Stimulated activated CD4-positive, alpha-beta T cell treated with anti-CD3 and anti-CD28 coated beads, TNF-alpha, amount 100 ng/mL, for 4 hours (primary cell): Measurements from ENCODE around the gene PARD6B.
"Not testable (repeated sequence)": the region's sequence is repeated elsewhere in the genome, so short reads cannot be mapped to it uniquely, and the experiment has no call there.

ENCODE experiments used
- DNase-seq, 3 experiments: peaks; one replicate each; pipeline ENCODE4 v3.0.0-alpha.2; 2020; ENCODE audit warnings: low read depth in 3 of 3

The PARD6B gene

DNA sequence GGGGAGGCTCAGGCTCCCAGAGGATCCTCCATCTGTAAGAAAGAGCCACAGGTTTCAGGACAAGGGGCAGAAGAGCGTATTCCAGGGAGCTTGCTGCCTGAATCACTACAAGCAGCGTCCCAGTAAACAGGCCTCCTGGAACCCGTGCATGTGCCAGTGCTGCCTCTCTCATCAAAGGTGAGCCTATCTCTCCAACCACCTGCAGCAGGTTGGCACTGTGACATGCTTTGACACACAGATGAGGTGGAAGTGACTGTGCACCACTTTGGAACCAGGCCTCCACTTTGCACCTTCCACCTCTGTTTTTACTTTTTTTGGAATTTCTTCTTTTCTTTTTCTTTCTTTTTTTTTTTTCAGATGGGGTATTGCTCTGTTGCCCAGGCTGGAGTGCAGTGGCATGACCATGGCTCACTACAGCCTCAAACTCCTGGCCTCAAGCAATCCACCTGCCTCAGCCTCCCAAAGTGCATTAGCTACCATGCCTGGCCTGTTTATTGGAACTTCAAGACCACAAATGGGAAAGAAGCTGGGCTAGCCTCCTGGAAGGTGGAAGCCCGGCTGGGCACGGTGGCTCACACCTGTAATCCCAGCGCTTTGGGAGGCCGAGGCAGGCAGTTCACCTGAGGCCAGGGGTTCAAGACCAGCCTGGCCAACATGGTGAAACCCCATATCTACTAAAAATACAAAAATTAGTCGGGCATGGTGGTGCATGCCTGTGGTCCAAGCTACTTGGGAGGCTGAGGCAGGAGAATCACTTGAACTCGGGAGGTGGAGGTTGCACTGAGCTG lies 27.5 kb upstream of the PARD6B start:
- DNase-seq: not testable (repeated sequence)

DNA sequence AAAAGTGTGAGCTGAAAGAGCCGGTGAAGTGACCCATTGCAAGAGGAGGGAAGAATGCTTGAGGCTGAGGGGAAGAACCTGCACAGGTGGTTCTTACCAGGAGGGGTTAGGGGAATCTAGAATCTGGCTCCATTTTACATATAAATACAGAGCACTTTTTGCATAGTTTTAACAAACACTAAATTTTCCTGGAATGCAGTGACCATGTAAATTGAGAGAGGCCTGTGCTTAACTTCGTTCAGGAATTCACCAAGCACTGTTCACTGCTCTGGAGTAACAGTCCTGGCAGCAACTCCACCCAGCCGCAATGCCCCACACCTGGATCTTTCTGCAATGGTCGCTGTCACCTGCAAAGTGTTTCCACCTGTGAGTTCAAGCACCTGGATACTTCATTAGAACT lies 26.9 kb upstream of the PARD6B start:
- DNase-seq: no peak

DNA sequence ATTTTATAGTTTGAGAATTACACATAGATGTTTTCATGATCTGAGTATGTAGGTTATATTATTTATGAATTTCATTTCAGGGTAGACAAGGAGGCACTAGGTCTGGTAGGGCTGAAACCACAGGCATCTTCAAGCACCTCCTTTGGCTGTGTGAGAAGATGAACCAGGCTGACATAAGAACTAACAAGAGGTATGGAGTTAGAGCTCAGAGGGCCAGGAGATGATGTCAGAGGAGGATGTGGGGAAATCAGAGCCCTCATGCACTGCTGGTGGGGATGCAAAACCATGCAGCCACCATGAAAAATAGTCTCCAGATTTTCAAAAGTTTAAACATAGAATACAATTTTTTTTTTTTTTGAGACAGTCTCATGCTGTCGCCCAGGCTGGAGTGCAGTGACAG lies 26.4 kb upstream of the PARD6B start:
- DNase-seq: no peak

DNA sequence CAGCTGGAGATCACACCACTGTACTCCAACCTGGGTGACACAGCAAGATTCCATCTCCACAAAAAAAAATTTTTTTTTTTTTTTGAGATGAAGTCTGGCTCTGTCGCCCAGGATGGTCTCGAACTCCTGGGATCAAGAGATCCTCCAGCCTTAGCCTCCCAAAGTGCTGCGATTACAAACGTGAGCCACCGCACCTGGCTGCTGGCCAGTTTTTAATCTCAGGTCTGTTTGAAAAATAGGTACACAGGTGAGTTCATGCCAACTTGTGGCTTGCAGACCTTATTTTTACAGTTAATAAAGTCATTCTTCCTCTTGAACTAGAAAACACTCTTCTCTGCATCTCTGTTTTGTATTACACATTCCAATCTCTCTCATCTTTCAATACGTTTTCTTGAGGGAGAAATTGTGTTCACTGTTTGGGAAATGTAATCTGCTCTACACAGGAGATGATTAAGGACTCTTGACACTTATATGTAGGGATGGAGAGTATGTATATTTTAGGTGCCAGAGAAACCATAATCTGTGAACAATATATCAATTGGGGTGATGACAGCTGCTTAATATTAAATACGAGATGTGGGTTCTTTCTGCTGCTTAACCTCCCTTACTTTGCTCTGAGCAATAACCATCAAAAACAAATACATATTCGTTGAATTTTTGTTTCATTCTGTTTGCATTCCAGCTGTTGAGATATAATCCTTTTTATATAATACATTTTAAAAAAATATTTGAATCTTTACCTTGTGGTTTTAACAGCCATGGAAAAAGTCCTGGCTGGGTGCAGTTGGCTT lies 22.3 kb upstream of the PARD6B start:
- DNase-seq: no peak

DNA sequence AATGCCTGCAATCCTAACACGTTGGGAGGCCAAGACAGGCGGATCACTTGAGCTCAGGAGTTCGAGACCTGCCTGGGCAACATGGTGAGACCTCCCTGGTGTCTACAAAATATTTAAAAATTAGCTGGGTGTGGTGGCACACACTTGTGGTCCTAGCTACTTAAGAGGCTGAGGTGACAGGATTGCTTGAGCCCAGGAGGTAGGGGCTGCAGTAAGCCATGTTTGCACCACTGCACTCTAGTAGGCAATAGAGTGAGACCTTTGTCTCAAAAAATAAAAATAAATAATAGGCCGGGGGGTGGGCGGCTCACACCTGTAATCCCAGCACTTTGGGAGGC lies 21.8 kb upstream of the PARD6B start:
- DNase-seq: no peak

DNA sequence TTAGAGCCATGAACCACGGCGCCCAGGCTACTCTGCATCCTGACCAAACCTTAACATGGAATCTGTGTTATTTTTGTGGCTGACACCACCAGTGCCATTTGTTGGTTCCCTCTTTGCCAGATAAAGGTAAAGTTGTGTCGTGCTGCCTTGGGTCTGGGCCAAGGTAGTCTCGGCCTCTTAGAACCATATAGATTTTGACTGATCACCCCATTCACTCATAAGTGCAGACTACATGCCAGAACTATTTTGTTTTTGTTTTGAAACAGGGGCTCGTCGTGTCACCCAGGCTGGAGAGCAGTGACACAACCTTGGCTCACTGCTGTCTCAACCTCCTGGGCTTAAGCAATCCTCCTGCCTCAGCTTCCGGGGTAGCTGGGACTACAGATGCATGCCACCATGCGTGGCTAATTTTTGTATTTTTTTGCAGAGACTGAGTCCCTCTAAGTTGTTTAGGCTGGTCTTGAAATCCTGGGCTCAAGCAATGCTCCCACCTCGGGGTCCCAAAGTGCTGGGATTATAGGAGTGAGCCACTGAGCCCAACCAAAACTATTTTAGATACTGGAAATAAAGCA lies 20.8 kb upstream of the PARD6B start:
- no peak for DNase-seq

DNA sequence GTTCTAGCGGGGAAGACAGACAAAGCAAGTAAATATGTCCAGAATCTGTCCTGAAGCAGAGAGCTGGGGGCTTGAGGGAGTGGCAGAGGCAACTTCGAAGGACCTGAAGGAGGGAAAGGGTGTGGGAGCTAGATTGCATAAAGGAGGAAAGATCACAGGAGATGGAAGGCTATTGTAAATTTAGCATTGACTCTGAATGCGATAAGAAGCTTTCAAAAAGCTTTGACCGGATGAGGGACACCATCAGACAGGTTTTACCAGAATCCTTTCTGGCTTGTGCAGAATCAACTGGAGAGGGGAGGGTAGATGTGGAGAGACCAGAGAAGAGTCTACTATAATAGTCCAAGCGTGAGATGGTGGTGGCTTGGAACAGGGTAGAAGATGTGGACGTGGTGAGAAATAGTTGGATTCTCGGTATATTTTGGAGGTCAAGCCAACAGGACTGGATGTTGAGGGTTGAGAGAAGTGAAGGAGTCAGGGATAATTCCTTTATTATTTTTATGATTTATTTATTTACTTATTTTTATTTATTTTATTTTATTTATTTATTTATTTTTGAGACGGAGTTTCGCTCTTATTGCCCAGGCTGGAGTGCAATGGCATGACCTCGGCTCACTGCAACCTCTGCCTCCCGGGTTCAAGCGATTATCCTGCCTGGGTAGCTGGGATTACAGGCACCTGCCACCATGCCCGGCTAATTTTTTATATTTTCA lies 20.1 kb upstream of the PARD6B start:
- DNase-seq: no peak

DNA sequence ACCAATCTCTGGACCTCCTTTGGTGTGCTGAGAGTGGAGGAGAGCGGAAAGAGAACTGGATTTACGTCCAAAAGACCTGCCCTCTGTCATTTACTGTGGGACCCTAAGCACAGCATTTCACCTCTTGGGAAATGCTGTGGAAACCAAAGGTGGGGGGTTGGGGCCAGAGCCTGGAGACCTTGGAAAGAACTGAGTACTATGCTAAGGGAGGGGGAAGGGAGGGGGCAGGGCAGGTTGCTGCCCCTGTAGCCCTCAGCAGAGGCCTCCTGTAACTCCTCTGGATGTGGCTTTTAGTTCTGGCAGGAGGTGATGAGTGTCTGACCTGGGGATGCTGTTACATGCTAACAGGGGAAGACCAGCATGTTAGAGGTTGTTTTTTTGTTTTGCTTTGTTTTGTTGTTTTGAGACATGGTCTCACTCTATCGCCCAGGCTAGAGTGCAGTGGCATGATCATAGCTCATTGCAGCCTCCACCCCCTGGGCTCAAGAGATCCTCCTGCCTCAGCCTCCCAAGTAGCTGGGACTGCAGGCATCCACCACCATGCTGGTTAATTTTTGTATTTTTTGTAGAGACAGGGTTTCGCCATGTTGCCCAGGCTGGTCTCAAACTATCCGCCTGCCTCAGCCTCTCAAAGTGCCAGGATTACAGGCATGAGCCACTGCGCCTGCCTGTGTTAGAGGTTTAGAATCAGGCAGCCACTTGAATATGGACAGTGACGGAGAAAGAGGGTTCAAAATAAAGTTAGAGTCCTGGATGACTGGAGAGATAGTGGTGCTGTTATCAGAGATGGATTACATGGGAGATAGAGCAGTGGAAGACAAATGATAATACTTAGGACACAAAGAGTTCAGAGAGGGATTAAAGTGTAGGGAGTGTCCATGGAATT lies 18.4 kb upstream of the PARD6B start:
- DNase-seq: no peak

DNA sequence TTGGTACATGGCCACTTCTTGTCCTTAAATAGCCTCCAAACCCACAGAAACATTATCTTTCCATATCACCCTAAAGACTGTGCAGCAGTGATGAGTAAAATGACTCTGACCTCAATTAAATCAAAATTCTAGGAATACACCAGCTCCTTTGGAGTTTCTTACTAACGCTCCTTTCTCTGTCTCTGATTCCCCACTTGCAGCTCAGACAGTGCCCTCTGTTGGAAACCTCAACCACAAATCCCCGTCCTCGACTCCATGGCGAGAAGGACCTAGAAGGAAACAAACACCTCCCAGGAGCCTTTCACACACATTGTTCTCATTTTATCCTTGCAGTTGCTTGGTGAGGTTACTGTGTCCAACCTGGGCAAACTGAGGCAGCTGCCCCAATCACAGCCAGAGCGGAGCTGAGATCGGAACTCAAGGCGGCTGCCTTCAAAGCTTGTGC lies 17.7 kb upstream of the PARD6B start:
- DNase-seq: no peak

DNA sequence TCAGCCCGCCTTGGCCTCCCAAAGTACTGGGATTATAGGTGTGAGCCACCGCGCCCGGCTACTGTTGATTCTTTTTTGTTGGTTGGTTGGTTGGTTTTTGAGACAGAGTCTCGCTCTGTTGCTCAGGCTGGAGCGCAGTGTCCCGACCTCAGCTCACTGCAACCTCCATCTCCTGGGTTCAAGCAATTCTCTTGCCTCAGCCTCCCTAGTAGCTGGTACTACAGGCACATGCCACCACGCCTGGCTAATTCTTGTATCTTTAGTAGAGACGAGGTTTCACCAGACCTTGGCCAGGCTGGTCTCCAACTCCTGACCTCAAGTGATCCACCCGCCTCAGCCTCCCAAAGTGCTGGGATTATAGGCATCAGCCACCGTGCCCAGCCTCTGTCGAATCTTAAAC lies 17.0 kb upstream of the PARD6B start:
- not testable (repeated sequence) for DNase-seq

DNA sequence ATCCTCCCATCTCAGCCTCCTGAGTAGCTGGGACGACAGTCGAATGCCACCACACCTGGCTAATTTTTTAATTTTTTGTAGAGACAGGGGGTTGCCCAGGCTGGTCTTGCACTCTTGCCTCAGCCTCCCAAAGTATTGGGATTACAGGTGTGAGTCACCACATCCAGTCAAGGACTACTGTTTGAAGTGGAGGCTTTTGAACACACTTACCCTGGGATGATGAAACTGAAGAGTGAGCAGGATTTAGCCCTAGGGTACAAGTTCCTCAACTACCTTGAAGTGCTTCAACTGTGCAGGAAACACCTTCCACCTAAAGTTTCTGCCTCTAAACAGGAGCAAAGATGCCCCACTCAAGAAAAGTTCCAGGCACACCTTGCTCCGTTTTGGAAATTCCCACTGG lies 15.7 kb upstream of the PARD6B start:
- DNase-seq: no peak

DNA sequence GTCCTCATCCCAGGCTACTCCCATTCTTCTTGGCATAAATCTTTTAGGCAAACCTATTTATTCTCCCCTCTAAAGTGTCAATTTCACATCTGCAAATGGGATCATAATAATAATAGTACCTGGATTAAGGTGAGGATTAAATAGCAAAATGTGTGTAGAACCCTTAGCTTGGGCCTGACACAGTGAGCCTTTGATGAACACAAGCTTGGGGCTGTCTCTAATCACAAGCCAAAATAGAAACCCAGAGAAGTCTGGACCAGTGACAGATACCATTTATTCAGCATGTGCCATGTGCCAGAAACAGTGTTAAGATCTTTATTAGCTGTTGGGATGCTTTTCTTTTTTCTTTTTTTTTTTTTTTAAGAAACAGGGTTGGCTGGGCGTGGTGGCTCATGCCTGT lies 14.9 kb upstream of the PARD6B start:
- DNase-seq: no peak

DNA sequence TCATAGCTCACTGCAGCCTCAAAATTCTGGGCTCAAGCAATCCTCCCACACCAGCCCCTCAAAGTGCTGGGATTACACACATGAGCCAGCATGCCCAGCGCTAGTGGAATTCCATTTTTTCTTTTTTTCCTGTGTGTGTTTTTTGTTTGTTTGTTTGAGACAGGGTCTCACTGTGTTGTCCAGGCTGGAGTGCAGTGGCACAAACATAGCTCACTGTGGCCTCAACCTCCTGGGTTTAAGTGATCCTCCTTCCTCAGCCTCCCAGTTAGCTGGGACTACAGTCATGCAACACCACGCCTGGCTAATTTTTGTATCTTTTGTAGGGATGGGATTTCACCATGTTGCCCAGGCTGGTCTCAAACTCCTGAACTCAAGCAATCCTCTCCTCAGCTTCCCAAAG lies 14.1 kb upstream of the PARD6B start:
- no peak for DNase-seq

DNA sequence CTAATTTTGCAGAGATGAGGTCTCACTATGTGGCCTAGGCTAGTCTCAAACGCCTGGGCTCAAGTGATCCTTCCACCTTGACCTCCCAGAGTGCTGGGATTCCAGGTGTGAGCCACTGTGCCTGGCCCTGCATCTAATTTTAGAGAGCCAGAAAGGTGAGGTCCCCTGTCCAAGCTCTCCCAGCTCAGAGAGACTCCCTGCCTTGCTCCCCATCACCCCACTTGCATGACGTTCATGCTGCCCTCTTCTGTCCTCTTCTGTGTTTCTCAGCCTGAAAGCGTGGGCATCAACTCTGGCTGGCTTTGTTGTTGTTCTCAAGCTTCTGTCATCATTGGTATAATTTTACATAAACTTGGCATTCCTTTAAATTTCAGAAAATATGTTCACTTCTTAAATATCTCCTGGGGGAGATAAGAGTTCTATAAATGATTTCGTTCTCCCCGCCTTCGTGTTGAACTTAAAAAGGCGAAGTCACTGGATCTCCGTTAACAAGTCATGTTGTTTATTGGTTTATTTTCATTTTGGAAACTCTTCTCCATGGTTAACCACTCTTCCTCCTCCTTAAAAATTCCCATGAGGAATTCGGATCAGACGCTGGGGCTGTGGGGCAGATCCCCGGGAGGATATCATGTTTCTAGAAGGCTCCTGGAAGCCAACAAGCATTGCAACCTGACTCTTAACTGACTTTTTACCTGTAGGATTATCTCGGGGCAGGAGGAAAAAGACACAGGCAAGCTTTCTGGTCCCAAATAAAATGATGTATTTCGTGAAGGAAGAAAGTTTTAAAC lies 13.2 kb upstream of the PARD6B start:
- DNase-seq: no peak

DNA sequence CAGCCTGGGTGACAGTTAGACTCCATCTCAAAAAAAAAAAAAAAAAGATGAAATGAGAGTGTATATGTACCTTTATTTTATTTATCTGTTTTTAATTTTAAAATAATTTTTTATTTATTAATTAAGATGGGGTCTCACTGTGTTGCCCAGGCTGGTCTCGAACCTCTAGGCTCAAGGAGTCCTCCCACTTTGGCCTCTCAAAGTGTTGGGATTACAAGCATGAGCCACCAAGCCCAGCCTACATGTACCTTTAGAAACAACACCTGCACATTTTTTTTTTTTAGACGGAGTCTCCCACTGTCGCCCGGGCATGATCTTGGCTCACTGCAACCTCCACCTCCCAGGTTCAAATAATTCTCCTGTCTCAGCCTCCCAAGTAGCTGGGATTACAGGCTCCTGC lies 12.1 kb upstream of the PARD6B start:
- DNase-seq: no peak

DNA sequence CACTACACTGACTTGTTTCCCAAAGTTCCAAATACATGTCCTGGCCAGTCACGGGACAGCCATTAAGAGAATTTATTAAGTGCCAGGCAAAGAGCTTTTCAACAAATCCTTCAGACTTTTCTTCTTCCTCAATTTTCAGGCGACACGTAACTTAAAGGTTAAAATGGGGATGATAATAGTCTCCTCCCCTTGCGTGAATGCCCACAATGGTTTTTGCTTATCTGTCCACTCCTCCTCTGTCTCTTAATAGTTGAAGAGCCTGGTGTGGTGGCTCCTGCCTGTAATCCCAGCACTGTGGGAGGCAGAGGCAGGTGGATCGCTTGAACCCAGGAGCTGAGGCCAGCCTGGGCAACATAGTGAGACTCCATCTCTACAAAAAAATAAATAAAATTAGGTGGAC lies 11.4 kb upstream of the PARD6B start:
- DNase-seq: no peak

DNA sequence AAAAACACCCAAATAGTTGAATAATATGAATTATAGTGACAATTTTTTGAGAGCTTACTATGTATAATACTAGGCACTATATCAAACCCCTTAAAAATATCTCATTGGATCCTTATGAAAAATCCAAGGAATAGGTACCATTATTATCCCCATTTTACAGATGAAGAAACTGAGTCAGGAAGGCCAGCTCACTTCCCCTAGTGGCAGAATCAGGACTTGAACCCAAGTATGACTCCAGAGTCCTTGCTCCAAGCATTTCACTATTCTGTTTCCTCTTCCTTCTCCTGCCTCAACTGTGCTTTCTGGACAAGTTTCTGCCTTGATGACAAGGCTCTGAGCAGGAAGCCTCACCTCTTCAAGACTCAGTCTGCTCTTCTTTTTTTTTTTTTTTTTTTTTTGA lies 10.8 kb upstream of the PARD6B start:
- no peak for DNase-seq

DNA sequence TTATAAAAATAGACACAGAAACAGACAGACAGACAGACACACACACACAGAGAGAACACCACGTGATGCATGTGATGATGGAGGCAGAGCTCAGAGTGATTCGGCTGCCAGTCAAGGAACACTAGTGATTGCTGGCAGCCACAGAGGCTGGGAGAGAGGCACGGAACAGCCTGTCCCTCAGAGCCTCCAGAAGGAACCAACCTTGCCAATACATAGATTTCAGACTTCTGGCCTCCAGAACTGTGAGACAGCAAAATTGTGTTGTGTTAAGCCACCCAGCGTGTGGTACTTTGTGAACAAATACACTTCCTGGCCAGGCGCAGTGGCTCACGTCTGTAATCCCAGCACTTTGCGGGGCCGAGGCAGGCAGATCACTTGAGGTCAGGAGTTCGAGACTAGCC lies 9.5 kb upstream of the PARD6B start:
- DNase-seq: no peak

DNA sequence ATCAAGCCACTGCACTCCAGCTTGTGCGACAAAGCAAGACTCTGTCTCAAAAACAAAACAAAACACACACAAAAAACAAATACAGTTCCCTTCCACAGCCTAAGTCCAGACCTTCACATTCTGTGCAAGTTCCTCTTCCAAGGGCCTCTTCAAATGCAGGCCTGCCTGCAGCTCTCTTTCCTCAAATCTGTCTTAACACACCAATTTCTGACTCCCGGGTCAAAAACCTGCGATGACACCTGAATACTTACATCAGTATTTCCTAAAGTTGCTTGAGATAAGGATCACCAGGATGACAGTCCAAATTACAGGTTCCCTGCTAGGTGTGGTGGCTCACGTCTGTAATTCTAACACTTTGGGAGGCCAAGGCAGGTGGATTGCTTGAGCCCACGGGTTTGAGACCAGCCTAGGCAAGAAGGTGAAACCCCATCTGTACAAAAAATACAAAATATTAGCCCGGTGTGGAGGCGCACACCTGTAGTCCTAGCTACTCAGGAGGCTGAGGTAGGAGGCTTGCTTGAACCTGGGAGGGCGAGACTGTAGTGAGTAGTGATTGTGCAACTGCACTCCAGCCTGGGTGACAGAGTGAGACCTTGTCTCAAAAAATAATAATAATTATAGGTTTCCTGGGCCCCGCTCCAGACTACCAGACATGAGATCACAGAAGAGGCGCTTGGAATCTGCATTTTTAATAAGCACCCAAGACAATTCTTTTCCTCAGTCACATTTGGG lies 8.8 kb upstream of the PARD6B start:
- no peak for DNase-seq

DNA sequence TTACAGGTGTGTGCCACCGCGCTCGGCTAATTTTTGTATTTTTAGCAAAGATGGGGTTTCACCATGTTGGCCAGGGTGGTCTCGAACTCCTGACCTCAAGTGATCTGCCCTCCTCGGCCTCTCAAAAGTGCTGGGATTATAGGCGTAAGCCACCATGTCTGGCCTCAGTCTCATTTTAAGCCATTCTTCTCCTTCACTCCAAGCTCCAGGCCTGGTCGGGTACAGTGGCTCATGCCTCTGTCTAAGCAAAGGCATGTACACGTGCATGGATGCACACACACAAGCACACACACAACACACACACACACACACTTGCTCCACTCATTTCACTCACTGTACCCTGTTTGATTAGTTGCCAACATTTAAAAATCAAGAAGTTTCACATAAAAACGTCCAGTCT lies 7.7 kb upstream of the PARD6B start:
- DNase-seq: no peak
